LNCaP clone FGC (cell line): ENCODE measurements around the gene DNAJC4.

Experiments used
- DNase-seq: peaks from one replicate; pipeline ENCODE4 v3.0.0-alpha.2; 2011; ENCODE audit warnings: low read depth
- H3K4me3 ChIP-seq: 2 replicates; pipeline ENCODE4 v1.5.1; 2011; ENCODE audit warnings: mild to moderate bottlenecking, low read depth, low read length, control low read depth
- CTCF ChIP-seq: IDR thresholded peaks from 2 replicates; pipeline ENCODE4 v1.5.1; 2012; ENCODE audit warnings: mild to moderate bottlenecking; ENCODE audit not compliant: control insufficient read depth, insufficient read depth; ENCODE audit errors: extremely low read depth

DNAJC4 gene

GRCh38 chr11:64204080-64204440 lies 26.3 kb upstream of the DNAJC4 start:
- DNase-seq = no peak
- no peak overlapping the region for H3K4me3 ChIP-seq
- no peak for TF ChIP-seq CTCF

- no peak overlapping the region for H3K4me3 ChIP-seq
- peak; percentile 52 for DNase-seq
- TF ChIP-seq CTCF = peak; percentile 74
Measured at GRCh38 chr11:64204464-64204989, 25.8 kb upstream of the DNAJC4 start.

GRCh38 chr11:64206457-64207255 lies 23.7 kb upstream of the DNAJC4 start, which contains the start of gene FERMT3:
TSS of gene FERMT3 (plus strand) at chr11:64206721. CDS start at chr11:64207365, 644 bp downstream.
- H3K4me3 ChIP-seq = no peak within 1 kb of the TSS
- no peak for TF ChIP-seq CTCF
- no peak for DNase-seq

- H3K4me3 ChIP-seq = no peak overlapping the region
- no peak for TF ChIP-seq CTCF
- no peak for DNase-seq
Measured at GRCh38 chr11:64207256-64208085, 22.9 kb upstream of the DNAJC4 start.

GRCh38 chr11:64208086-64208795 lies 22.1 kb upstream of the DNAJC4 start:
- TF ChIP-seq CTCF = no peak
- DNase-seq = no peak
- H3K4me3 ChIP-seq = no peak overlapping the region

GRCh38 chr11:64208796-64209562 lies 21.4 kb upstream of the DNAJC4 start:
- TF ChIP-seq CTCF = no peak
- H3K4me3 ChIP-seq = no peak overlapping the region

More at GRCh38 chr11:64208796-64209562, 21.4 kb upstream of the DNAJC4 start:
- no peak for DNase-seq
